T-cell (primary cell): Measurements from ENCODE around the gene THBS4. TPM values are rescaled to one million over a fixed set of nuclear protein-coding genes. Genes with fewer than 3 reads are reported as not detected.
A peak's percentile ranks its signal among the peaks of the same experiment; 100 is the strongest.

Experiments
- ATAC-seq, 4 experiments: fragments of 200-7000 bp in 3 of 4; fragments of 150-1000 bp in 1 of 4; cut with Tn5 transposase; replicated peaks in 1 of 4; 1 replicate in 3 of 4; 2 replicates in 1 of 4; pipeline ENCODE4 v1.10.0; 2021; ENCODE audit warnings: moderate library complexity in 3 of 4, mild to moderate bottlenecking in 2 of 4, moderate number of reproducible peaks in 1 of 4
- CTCF ChIA-PET, 2 donors: fragments of 300-600 bp; sonication (Branson Sonifier 250); formaldehyde crosslinking; loops; one replicate each; lab custom pipeline; 2022; ENCODE audit warnings: antibody characterized with exemption in 2 of 2; lab: Charles Lee
- POLR2A ChIA-PET, 2 donors: fragments of 300-600 bp; sonication (Branson Sonifier 250); formaldehyde crosslinking; loops; one replicate each; lab custom pipeline; 2022; ENCODE audit warnings: antibody characterized with exemption in 2 of 2; lab: Charles Lee
- DNase-seq, 35 experiments: peaks; one replicate each; pipeline versions ENCODE4 v3.0.0 to v3.0.0-alpha.2; 2013 to 2023
- H3K27ac ChIP-seq: one replicate; pipeline ENCODE4 v1.5.1; 2013; ENCODE audit warnings: low read length
- H3K27me3 ChIP-seq, 2 experiments: replicated peaks in 1 of 2; 1 replicate in 1 of 2; 2 replicates in 1 of 2; pipeline versions ENCODE4 v1.6.1 to v1.7.0; 2013; ENCODE audit warnings: low read length in 1 of 2, mixed read lengths in 1 of 2; ENCODE audit not compliant: control insufficient read depth in 2 of 2, insufficient read depth in 2 of 2; ENCODE audit errors: extremely low read depth in 1 of 2
- H3K36me3 ChIP-seq, 2 donors: 1 replicate in 1 of 2; 2 replicates in 1 of 2; pipeline versions ENCODE4 v1.6.1 to v1.7.0; 2013; ENCODE audit warnings: low read length in 1 of 2; ENCODE audit not compliant: control insufficient read depth in 2 of 2, insufficient read depth in 1 of 2; ENCODE audit errors: extremely low read depth in 1 of 2
- H3K4me1 ChIP-seq, 2 experiments: 1 replicate in 1 of 2; 2 replicates in 1 of 2; pipeline versions ENCODE4 v1.6.1 to v1.7.0; 2013; ENCODE audit warnings: low read length in 2 of 2, mixed read lengths in 1 of 2; ENCODE audit not compliant: insufficient read depth in 2 of 2, control insufficient read depth in 1 of 2; ENCODE audit errors: extremely low read depth in 1 of 2
- H3K4me3 ChIP-seq, 2 donors: 1 replicate in 1 of 2; 2 replicates in 1 of 2; pipeline versions ENCODE4 v1.5.1 to v1.7.0; 2013; ENCODE audit warnings: mild to moderate bottlenecking in 2 of 2, low read length in 1 of 2, moderate library complexity in 1 of 2; ENCODE audit not compliant: control insufficient read depth in 1 of 2; ENCODE audit errors: extremely low read depth in 1 of 2
- H3K9me3 ChIP-seq: 2 replicates; pipeline ENCODE4 v1.7.0; 2013
- H3K27ac Mint-ChIP-seq, 2 donors: one replicate each; pipeline ENCODE4 v1.8.0; 2020 to 2021; ENCODE audit warnings: mild to moderate bottlenecking in 2 of 2, mixed read lengths in 2 of 2
- H3K27me3 Mint-ChIP-seq, 2 donors: one replicate each; pipeline ENCODE4 v1.8.0; 2021 to 2022; ENCODE audit warnings: mixed read lengths in 2 of 2
- H3K36me3 Mint-ChIP-seq: one replicate; pipeline ENCODE4 v1.8.0; 2021; ENCODE audit warnings: mixed read lengths
- H3K4me1 Mint-ChIP-seq, 3 donors: one replicate each; pipeline ENCODE4 v1.8.0; 2020 to 2022; ENCODE audit warnings: mixed read lengths in 3 of 3, mild to moderate bottlenecking in 1 of 3
- H3K4me3 Mint-ChIP-seq, 3 donors: one replicate each; pipeline ENCODE4 v1.8.0; 2020 to 2022; ENCODE audit warnings: mild to moderate bottlenecking in 3 of 3, mixed read lengths in 3 of 3, moderate library complexity in 3 of 3
- H3K9me3 Mint-ChIP-seq, 3 donors: one replicate each; pipeline ENCODE4 v1.8.0; 2020 to 2022; ENCODE audit warnings: mixed read lengths in 3 of 3
- WGBS: methylation state at CpG from one replicate; pipeline ENCODE4 v1.1.5; 2013; ENCODE audit warnings: missing lambda C conversion rate; ENCODE audit not compliant: insufficient coverage; 5-methylcytosine and 5-hydroxymethylcytosine counted together
- total RNA-seq, 35 experiments: library from RNA in 6 of 35; stranded (reverse) in 6 of 35; fragments of 120-200 nt in 1 of 35; gene quantifications; one replicate each; pipeline versions ENCODE4 v1.2.1 to v1.2.4 and lab custom pipeline; 2013 to 2026

The THBS4 gene
- total RNA-seq (1 to 10 TPM in 1 of 5 donors, under 1 TPM in 4; 0.15 to 1.1 (median 0.53) TPM), total RNA-seq (lab: John Stamatoyannopoulos, UW) (0.06 to 0.92 (median 0.40) reads per million in 29 experiments)
- 0.29 TPM for total RNA-seq (2013)

GRCh38 chr5:80034962-80035821 is at the start of gene THBS4:
TSS of gene THBS4 (plus strand) at chr5:80035348. CDS start at chr5:80035538, 190 bp downstream.
- Histone ChIP-seq H3K4me3 (peak within 1 kb of the TSS in 1 of 2 donors; percentile 44), H3K27me3 (peaks cover 22 to 28% of the 10 kb centered on the region in 2 experiments), H3K9me3 (no peaks in the 10 kb centered on the region), H3K27ac (no peak within 1 kb of the TSS), H3K36me3 (no peaks in the 10 kb centered on the region), H3K4me1 (peaks cover 3 to 8% of the 10 kb centered on the region in 2 experiments)
- H3K4me3 Mint-ChIP-seq: peak within 1 kb of the TSS; percentile 6 to 56 (median 56)
- DNase-seq: peak in 1 of 35 experiments; percentile 4
- no peaks in the 10 kb centered on the region for H3K9me3 Mint-ChIP-seq
- peaks cover 54 to 65% of the 10 kb centered on the region in 2 donors for H3K27me3 Mint-ChIP-seq
- ChIA-PET CTCF (no interaction called here), POLR2A (interaction anchor here in 1 of 2 donors (1.1 kb wide), 1 partner anchor 11 kb away, joined by 4 read pairs; no protein-coding TSS in a partner anchor)
- H3K4me1 Mint-ChIP-seq: peaks cover 7 to 15% (median 8%) of the 10 kb centered on the region in 3 donors
- 11% methylated on average over 64 of the region's 76 CpGs for WGBS
- no peaks in the 10 kb centered on the region for H3K36me3 Mint-ChIP-seq
- peak in 3 of 4 experiments; percentile 46 to 58 (median 48) for ATAC-seq
- H3K27ac Mint-ChIP-seq: peak within 1 kb of the TSS in 1 of 2 donors; percentile 39

GRCh38 chr5:79986260-79986659 is 48.9 kb upstream of the THBS4 start:
- H3K4me1 ChIP-seq: peaks cover 6 to 18% of the 10 kb centered on the region in 2 experiments
- H3K27ac ChIP-seq: no peak overlapping the region
- no peaks in the 10 kb centered on the region for H3K27me3 Mint-ChIP-seq
- H3K4me3 ChIP-seq: no peak overlapping the region
- no peaks in the 10 kb centered on the region for H3K9me3 Mint-ChIP-seq
- DNase-seq: no peak
- no peak overlapping the region for H3K4me3 Mint-ChIP-seq
- peak overlapping the region; percentile 15 to 28 for H3K27ac Mint-ChIP-seq
- no peaks in the 10 kb centered on the region for H3K9me3 ChIP-seq
- H3K27me3 ChIP-seq: no peaks in the 10 kb centered on the region
- H3K36me3 ChIP-seq: peaks cover 0 to 56% of the 10 kb centered on the region in 2 donors
- ATAC-seq: no peak
- H3K36me3 Mint-ChIP-seq: peaks cover 60% of the 10 kb centered on the region
- H3K4me1 Mint-ChIP-seq: peaks cover 28 to 40% (median 32%) of the 10 kb centered on the region in 3 donors
- ChIA-PET POLR2A (no interaction called here), CTCF (no interaction called here)

- peak overlapping the region; percentile 78 to 86 (median 84) for H3K4me3 Mint-ChIP-seq
- Histone ChIP-seq H3K27me3 (no peaks in the 10 kb centered on the region), H3K9me3 (no peaks in the 10 kb centered on the region), H3K4me3 (peak overlapping the region; percentile 80), H3K27ac (peak overlapping the region; percentile 84), H3K36me3 (peaks cover 0 to 31% of the 10 kb centered on the region in 2 donors), H3K4me1 (peaks cover 11 to 15% of the 10 kb centered on the region in 2 experiments)
- DNase-seq (no peak), ATAC-seq (peak; percentile 13 to 39 (median 30))
- peaks cover 24 to 29% (median 26%) of the 10 kb centered on the region in 3 donors for H3K4me1 Mint-ChIP-seq
- POLR2A ChIA-PET: interaction anchor here (0.5 to 0.8 kb wide), 6 partner anchors 8 to 752 kb away, joined by 3 to 9 read pairs (median 3); no protein-coding TSS in a partner anchor
- H3K9me3 Mint-ChIP-seq: no peaks in the 10 kb centered on the region
- CTCF ChIA-PET: interaction anchor here (0.8 to 1.3 kb wide), 3 partner anchors 9 to 93 kb away, joined by 3 to 7 read pairs (median 4); no protein-coding TSS in a partner anchor
- WGBS: no CpG with 5 or more reads among the region's 6 CpGs
- H3K36me3 Mint-ChIP-seq: peaks cover 39% of the 10 kb centered on the region
- peaks cover 6% of the 10 kb centered on the region in 2 donors for H3K27me3 Mint-ChIP-seq
- H3K27ac Mint-ChIP-seq: peak overlapping the region; percentile 81 to 83
Observed at GRCh38 chr5:79990205-79990597, 44.9 kb upstream of the THBS4 start.

GRCh38 chr5:79990598-79991507 is 44.3 kb upstream of the THBS4 start, which contains the start of gene MTX3:
TSS of gene MTX3 (minus strand) at chr5:79991262. CDS start at chr5:79991238, 24 bp downstream.
- Mint-ChIP-seq H3K9me3 (no peaks in the 10 kb centered on the region), H3K36me3 (peaks cover 38% of the 10 kb centered on the region), H3K27me3 (peaks cover 9 to 10% of the 10 kb centered on the region in 2 donors), H3K27ac (peak within 1 kb of the TSS; percentile 81 to 93), H3K4me1 (peaks cover 24 to 27% (median 26%) of the 10 kb centered on the region in 3 donors), H3K4me3 (peak within 1 kb of the TSS; percentile 78 to 86 (median 84))
- peaks cover 0 to 5% of the 10 kb centered on the region in 2 experiments for H3K27me3 ChIP-seq
- peak within 1 kb of the TSS; percentile 84 for H3K27ac ChIP-seq
- peak within 1 kb of the TSS; percentile 80 for H3K4me3 ChIP-seq
- peaks cover 11 to 15% of the 10 kb centered on the region in 2 experiments for H3K4me1 ChIP-seq
- DNase-seq: peak; percentile 73 to 91 (median 83)
- H3K36me3 ChIP-seq: peaks cover 0 to 24% of the 10 kb centered on the region in 2 donors
- peak; percentile 92 to 98 (median 93) for ATAC-seq
- 15% methylated on average over 36 of the region's 50 CpGs for WGBS
- ChIA-PET CTCF (interaction anchor here (0.8 to 1.3 kb wide), 3 partner anchors 10 to 93 kb away, joined by 3 to 7 read pairs (median 4); no protein-coding TSS in a partner anchor), POLR2A (interaction anchor here (0.6 to 0.8 kb wide), 2 partner anchors 8 to 479 kb away, joined by 3 read pairs; no protein-coding TSS in a partner anchor)
- H3K9me3 ChIP-seq: no peaks in the 10 kb centered on the region

GRCh38 chr5:79992891-79993657 is 42.1 kb upstream of the THBS4 start:
- H3K36me3 Mint-ChIP-seq: peaks cover 22% of the 10 kb centered on the region
- Histone ChIP-seq H3K4me1 (peaks cover 11 to 15% of the 10 kb centered on the region in 2 experiments), H3K27me3 (peaks cover 0 to 6% of the 10 kb centered on the region in 2 experiments), H3K27ac (no peak overlapping the region), H3K36me3 (peaks cover 0 to 5% of the 10 kb centered on the region in 2 donors), H3K4me3 (no peak overlapping the region), H3K9me3 (no peaks in the 10 kb centered on the region)
- WGBS: no CpG with 5 or more reads among the region's 2 CpGs
- H3K4me3 Mint-ChIP-seq: peak overlapping the region in 1 of 3 donors; percentile 31
- H3K27ac Mint-ChIP-seq: no peak overlapping the region
- CTCF ChIA-PET: no interaction called here
- H3K4me1 Mint-ChIP-seq: peaks cover 21 to 24% (median 23%) of the 10 kb centered on the region in 3 donors
- ATAC-seq (no peak), DNase-seq (no peak)
- POLR2A ChIA-PET: no interaction called here
- H3K9me3 Mint-ChIP-seq: no peaks in the 10 kb centered on the region
- peaks cover 9 to 12% of the 10 kb centered on the region in 2 donors for H3K27me3 Mint-ChIP-seq
